AG08395 (cell line): ENCODE measurements around the gene LOXL1.
A peak's percentile ranks its signal among the peaks of the same experiment; 100 is the strongest.

ENCODE experiments used
- DNase-seq: peaks from one replicate; pipeline ENCODE4 v3.0.0; 2012; ENCODE audit warnings: mixed read lengths, low spot score

Gene LOXL1

DNA sequence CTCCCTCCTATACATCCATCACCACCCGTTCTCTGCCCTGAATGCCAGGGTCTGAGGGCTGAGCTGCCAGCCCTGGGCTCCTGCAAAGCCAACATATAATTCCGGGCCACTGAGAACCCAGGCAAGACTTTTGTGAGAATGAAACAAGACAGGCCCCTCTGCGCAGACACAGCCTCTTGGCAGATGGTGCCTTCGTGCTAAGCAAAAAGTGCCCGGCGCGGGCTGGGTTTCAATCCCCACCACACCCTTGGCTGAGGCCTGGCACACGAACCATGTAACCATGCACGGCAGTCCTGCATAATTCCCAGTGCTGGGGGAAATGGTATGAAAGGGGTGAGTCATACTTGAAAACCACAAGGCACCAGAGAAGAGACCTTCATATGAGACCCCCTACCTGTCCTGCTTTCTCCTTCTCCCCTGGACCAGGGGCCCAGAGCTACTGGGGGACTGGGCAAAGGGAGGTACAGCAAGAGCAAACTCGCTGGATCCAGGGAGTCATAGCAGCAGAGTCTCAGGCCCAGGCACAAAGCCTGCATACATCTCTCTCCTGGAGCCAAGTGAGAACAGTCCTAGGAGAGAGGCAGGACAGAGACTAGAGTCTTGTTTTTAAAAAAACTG is 26.1 kb upstream of the LOXL1 start:
- peak; percentile 82 for DNase-seq

DNA sequence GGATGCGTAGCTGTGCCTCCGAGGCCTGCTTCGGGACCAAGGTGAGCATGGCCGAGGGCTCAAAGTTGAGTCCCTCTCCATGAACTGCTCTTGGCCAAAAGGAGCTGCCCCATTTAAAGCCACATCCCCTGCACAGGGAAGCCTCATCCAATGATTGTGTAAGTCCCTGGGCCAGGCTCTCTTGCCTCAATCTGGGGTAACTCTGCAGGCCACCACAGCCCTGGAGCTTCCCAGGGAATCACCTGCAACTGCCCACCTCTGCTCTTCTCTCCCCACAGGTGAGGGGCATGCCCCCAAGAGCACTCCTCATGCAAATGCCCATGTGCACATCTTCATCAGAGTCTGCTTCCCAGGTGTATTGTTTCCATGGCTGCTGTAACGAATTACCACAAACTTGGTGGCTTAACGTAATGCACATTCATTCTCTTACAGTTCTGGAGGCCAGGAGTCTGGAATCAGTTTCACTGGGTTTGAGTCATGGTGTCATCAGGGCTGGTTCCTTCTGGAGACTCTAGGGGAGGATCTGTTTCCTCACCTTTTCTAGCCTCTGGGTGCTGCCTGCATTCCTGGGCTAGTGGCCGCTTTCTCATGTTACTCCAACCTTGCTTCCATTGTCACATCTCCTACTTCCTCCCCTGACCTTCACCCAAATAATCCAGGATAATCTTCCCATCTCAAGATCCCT is 25.0 kb upstream of the LOXL1 start:
- DNase-seq: no peak

DNA sequence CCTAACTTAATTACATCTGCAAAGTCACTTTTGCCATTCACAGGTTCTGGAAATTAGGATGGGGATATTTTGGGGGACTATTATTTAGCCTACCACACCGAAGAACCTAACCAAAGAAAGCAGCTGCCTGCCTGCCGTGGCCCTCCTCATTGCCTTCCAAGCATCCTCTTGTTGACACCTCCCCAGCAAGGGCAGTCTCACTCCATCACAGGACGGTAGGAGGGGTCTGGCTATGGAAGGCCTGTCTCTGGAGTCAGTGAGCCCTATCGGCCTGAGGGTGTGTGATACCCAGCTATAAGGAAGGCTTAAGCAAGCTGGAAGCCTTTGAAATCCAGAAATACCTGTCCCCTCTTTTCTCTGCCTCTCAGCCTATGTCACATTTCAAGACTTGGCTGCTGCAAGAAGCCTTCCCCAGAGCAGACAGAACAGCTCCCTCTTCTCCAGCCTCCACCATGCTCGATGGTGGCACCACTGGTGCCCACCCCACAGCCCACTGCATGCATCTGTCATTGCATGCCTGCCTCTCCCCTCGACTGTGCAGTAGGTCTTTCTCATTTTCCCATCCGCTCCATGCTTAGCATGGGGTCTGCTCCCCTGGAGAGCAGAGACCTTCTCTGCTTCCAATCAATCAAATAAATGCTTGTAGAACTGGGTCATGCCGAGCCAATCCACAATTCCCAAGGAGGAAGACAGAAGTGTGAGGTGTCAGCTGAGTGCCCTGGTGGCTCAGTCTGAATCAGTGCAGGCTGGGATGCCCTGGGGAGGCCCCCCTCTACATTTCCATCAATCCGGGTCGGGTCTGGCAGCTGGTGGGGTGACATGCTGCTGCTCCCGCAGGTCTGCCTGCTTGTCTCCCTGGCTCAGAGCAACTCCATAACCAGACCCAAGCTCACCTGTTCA is 23.9 kb upstream of the LOXL1 start:
- no peak for DNase-seq

DNA sequence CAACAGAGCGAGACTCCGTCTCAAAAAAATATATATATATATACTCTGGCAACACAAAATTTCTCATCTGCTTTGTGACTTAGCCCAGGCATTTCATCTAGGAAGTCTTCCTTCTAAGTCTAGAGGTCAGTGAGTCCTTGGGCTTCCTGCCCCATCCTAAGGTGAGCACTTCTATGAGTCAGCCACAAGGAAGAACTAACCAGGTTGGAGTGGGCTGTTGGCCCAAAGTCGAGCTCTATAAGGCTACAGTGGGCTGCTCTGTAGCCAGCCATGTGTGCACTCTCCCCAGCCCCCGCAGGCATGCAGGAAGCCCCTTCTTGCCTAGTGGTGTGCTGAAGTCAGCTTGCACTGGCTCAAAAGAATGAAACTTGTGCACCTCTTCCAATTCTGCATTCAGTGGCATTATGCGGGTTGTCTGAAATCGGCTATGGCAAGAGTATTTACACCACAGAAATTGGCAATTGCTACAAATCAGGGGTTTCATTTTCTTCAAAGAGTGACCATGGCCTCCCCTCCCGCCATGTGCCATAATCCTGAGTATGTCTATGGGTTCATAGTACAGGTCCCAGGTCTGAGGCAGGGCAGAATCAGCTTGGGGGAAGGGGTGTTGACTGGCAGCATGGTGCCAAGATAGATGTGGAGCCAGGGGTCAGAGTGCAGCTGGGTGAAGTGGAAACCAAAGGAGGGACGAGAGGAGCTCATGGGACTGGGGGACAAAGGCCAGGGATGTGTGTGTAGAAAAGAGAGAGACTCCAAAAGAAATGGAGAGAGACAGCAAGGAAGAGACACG is 22.0 kb upstream of the LOXL1 start:
- no peak for DNase-seq

DNA sequence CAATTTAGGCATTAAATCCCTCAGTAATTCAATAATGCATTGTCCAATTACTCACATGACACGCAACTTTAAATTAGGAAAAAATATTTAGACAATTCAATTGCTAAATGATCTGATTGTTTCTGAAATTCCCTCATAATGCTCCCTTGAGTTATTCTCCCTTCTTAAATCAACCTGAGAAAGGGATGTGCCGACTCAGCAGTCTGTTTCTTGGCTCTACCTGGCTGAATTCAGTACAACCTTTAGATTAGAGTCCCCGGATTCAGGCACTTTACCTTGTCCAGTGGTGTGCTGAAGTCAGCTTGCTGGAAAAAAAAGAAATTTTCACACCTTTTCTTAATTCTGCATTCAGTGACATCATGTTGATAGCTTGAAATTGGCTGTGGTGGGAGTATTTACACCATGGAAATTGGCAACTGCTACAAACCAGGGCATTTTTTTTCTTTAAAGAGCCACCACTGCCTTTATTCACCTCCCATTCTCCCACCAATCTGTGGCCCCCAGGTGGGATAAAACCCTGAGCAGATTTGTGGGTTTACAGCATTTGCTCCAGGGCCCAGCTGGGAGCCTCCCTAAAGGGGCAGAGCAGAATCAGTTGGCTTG is 20.9 kb upstream of the LOXL1 start:
- DNase-seq: no peak

DNA sequence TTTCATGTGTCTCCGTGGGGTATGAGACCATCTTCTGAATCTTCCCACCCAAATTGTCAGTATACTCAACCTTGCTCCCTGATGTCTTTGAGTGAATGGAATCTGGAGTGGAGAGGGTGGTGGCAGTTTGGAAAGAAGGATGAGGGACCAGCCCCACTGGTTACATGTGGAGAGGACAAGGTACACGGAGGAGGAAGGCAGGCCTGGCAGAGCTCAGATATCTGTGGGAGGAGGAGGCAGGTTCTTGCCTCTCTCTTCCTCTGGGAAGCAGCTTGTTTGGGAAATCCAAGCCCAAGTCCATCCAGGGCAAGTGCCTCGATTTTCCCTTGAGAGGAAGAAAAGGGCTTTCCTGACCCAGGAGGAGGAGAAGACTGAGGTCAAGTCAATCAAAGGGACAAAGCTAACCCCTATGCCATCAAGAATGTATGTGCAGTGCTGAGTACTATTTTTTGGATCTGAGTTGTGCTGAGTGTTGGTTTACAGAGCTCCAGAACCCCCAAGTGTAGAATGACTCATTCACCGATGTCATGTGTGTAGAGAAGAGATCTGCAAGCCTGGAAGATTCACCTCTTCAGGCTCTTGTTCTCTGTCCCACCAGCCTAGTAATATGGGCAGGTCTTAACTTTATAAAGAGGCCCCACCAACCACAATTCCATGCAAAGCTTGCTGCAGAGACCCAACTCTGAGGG is 19.8 kb upstream of the LOXL1 start:
- peak; percentile 60 for DNase-seq

DNA sequence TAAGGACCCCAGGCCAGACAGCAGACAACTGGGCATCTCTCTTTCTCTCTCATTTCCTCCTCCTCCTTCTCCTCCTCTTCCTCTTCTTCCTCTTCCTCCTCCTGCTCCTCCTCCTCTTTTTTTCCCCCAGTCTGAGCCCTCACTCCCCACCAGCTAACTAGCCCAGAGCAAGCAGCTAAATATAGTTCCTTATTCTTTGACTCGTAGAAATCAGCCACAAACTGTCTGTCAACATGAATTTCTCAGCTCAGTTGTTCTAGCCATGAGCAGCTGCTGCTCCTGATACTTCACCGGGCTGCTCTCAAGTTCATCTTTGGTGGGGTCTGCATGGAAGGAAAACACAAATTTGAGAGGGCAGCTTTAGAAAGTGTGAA is 19.2 kb upstream of the LOXL1 start:
- DNase-seq: no peak

DNA sequence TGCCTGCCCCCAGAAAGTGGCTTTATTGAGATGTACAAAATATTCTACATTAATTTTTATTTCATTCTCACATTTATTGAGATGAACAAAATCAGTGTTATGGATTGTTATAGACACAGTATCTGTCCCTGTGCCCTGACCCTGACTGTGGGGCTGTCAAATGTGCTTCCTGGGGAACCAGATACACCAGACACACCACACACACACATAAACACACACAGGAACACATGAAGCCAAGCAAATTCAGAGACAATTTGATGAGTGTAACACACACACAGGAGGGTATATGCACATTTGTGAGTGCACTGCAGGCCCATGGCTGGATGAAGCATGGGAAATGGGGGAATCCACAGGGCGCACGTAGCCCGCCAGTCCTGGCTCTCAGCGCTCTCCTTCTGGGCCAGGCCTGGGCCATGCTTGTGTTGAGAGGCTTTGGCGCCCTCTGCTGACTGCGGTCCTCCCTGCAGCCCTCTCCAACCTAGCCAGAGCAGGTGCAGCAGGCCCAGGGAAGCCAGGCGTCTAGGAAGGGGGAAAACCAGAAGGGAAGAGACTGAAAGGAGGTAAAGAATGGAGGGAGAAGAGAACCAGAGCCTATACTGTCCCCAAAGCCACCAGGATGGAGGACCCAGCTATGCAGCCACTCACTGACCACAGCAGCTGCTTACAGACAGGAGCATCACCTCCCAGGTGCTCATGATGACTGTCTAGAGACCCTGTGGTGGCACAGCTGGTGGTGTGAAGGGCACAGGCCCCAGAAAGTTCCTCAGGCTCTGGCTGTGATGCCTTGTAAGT is 18.0 kb upstream of the LOXL1 start:
- DNase-seq: peak; percentile 84

DNA sequence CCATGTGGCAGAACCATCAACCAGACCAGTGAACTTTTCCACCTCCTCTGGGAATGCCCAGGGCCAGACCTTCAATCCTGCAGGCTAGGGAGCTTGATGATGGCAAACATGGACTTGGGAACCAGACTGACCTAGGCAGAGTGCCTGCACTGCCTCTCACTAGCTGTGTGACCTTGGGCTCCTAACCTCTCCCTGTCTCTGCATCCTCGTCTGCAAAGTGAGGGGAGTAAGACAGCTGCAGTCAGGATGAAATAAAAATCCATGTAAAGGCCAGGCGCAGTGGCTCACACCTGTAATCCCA is 17.5 kb upstream of the LOXL1 start:
- DNase-seq: no peak

DNA sequence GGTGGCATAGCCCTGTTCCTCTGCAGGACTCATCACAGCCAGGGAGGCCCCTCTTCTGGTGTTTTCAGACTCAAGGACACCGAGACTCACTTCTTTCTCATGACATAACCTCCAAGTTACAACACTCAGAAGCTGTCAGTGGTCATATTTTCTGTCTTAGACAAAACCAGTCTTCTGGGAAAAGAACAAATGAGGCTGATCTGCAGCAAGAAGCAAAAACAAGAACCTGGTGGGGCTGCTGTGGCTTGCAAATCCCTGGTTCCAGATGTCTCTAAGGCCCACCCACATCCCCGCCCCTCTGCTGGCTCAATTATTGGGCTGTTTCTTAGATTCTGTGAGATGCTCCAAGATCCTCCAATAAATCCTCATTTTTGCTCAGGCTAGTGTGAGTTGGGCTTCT is 16.6 kb upstream of the LOXL1 start:
- no peak for DNase-seq

DNA sequence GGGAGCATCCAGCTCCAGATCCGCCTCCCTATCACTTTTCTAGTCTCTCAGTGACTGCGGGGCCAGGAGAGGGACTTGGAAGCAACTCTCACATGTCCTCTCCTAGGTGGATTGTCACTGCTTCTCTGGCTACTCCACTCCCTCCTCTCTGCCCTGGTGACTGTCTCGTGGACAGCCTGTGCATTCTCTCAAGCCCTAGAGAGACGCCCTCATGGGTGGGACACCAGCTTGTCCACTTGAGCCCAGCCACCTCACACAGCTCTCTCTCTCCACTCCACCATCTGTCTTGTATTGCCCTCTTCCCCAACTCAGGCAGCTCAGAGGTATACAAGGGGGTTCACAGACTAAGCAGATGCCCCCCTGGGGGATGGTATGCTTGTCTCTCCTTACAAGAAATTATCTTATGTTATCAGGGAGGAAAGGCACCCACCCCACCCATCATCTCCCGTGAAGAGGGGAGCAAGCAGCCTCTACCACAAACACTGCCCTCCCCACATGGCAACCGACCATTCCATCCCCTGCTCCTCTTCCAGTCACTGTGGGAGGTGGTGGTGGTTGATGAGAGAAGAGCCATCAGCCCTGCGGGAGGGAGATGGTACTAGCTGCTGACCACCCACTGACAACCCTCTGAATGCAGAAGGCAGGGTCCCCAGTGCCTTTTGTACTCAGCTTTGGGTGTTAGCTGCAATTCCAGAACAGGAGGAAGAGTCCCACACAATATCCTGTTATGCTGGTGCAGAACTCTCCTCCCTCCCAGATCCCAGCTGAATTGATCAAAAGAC is 15.5 kb upstream of the LOXL1 start:
- no peak for DNase-seq

DNA sequence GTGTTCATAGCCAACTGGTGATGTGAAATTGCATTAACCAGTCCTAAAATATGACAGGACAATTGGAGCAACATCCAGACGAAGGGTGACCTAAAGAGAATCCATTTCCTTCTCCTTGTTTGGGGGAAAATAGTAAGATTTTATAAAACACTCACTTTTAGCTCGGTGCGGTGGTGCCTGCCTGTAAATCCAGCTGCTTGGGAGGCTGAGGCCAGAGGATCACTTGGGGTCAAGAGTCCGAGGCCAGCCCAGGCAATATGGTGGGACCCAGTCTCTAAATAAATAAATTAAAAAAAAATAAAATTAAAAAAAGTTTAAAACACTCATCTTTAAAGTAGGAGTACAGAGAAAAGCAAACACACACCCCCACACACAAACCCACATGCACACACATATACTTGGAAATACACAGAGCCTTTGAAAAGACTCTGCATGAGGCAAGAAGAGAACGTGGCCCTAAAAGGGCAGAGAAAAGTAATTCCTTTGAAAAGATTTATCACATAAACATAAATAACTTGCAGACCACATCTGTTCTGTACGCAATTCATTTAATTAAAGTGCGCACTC is 14.1 kb upstream of the LOXL1 start:
- DNase-seq: no peak

DNA sequence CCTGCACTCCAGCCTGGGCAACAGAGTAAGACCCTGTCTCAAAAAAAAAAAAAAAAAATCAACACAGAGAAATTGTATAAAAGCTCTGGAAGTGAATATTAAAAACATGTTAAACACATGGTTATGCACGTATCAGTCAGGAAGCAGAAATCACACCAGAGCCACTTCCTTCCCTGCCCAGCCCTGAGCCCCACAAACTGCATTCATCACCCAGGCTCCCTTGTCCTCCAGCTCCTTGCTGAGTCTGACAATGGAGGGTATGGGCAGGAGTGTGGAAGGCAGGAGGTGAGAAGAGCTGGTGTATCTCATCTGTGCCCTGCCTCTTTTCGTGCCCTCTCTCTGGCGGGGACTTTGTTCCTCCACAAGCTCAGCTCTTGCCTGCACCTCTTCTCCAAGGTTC is 12.1 kb upstream of the LOXL1 start:
- no peak for DNase-seq

DNA sequence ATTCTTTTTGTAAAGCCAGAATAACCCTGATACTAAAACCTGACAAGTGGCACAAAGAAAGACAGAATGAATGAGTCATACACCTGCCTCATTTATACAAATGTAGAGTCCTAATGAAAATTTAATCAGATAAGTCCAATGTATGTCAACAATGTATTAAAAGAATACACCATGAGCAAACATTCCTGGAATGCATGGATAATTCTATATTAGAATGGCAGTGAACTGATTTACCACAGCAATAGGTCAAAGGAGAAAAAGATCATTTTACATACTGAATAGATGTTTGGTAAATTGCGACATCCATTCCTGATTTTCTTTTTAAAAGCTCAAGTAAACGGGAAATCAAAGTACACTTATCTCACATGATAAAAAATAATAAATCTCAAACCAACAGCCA is 11.2 kb upstream of the LOXL1 start:
- DNase-seq: no peak

DNA sequence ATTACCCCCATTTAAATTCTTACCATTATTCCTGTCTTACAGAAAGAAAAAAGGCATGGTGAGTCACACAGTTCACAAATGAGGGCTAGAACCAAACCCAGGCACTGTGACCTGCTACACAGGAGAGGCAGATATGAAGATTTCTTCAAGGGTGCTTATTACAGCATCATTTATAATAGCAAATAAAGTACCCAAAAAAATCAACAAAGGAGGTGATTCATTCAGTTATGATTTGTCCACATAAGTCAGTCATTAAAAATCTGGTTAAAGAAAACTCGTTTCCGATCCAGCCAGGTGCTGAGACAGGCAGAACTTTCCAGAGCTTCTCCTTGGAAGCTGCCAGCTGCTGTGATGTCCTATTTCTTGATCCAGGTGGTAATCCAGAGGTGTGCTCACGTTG is 7.5 kb upstream of the LOXL1 start:
- DNase-seq: no peak

DNA sequence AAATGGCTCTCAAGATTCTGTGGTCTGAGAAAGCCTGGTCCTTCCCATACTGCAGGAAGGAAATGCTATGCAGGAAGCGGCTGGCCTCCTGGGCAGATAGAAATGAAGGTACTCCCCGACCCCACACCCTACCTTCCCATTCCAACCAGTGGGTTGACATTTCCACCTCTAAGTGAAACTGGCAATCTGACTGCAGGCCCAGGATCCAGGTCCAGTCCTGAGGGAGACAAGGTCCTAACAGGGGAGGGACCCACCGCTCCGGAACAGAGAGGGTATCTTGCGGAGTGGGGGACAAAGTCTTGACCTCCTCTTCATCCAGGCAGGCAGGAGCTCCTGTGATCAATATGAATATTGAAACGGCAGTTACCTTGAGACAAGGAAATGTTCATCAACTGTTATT is 6.6 kb upstream of the LOXL1 start:
- no peak for DNase-seq

DNA sequence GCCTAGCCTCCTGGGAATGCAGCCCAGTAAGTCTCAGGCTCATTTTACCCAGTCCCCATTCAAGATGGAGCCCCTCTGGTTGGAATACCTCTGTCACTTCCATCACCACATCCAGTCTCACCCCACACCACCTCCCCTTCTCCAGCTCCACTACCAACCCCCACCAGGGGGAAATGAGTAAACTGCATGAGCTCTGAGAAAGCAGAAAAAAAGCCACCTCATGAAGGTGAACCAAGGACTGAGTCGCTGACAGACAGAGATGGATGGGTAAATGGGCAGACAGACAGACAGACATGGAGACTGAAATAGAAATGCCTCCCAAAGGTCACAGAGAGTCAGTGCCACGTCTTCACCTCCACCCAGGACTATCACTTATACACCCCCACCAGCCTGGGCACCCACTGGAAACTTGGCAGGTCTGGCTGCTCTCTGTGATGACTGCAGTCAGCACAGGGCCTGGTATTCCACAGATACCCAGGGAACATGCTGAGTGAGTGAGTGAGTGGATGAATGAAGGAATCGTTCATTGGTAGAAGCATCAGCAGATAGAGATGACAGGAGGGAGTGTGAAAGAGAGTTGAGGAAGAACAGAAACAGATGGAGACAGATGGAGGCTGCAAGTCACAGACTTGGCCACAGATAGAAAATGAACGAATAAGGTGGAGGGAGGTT is 4.9 kb upstream of the LOXL1 start:
- no peak for DNase-seq

DNA sequence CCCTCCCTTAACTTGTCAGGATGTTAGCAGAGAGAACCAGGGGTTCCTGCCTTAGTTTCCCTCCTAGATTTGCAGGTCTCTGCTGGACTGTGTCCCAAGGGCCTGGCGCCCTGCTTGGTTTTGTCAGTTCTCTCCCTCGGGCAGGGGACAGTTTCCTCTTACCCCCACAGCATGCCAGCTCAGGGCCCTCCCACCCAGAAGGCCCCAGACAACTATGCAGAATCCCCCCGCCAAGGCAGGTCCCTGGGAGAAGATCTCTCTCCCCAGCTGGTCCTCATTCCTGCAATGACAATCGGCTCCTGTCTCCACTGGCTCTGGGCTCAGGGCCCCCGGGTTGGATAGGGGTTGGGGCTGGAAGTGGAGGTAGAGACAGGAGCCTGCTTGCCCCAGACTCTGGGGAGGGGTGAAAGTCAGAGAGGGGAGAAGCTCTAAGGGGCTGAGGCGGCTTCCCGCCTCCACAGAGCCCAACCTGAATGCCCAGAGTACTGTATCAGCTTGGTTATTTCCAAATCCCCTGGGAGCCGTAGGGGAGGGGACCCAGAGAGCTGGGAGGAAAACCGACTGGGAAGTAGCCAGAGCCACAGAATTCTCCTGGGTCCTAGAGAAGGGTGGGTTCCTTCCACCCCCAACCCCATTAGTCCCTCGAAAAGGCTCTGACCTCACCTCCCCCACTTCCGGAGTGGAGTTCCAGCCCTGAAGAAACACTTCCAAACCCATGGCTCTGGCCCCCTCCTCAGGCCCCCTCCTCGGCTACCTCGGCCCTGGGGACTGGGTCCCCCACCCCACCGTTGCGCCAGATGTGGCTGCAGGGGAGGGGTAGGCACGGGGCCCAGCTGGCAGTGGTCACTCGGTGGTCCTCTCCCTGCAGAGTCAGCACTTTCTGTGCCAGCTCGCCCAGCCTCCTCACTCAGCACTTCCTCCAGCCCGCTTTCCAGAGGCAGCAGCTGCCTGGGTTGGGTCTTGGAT is 3.8 kb upstream of the LOXL1 start:
- peak; percentile 85 for DNase-seq
